ENCODE results near the gene CISD3. TPM values are rescaled to one million over a fixed set of nuclear protein-coding genes. Genes with fewer than 3 reads are reported as not detected.
A peak's percentile ranks its signal among the peaks of the same experiment; 100 is the strongest.

Gene CISD3
- total and polyA plus RNA-seq, 2 of the 8 experiments (the other 6 are each of a cell fraction or from before 2014, with no cell fraction given), result 9.4 to 11.1 TPM

DNA sequence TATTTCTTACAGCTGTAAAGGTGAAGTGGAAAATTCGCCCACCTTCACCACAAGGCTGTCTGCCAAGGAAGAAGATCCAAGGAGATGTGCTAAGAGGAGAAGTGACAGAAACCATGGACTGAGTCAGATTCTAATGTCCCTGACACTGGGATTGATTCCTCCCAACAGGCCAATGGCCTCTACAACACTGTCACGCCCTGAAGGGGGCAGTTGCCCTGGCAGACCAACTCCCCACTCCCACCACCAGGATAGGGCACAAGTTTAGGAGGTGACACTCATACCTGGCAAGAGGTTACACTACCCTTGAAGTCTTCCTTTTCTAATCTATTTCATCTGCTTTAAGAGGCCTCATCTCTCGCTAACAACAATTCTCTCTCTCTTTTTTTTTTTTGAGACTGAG is 53.1 kb downstream of the CISD3 start:
- Histone ChIP-seq H2AFZ (ENCODE audit: low read length) (no peak overlapping the region), H4K8ac (ENCODE audit: extremely low read depth, insufficient read depth, low read length) (no peak overlapping the region), H3K23ac (ENCODE audit: insufficient read length) (no peak overlapping the region), H3K27me3 (replicated peaks in 1 of 4; ENCODE audit: control insufficient read depth in 3 of 4, extremely low read depth in 1 of 4, insufficient read depth in 3 of 4, low read length in 3 of 4) (no peaks in the 10 kb centered on the region), H3K9ac (replicated peaks in 1 of 4; ENCODE audit: extremely low read depth in 1 of 4, low read depth in 3 of 4, low read length in 3 of 4) (no peak overlapping the region; a peak in 1 of 7 replicates), H2BK20ac (ENCODE audit: low read length) (no peak overlapping the region), H3K56ac (replicated peaks; ENCODE audit: insufficient read length, low read depth, low read length) (no peak overlapping the region), H3K4ac (replicated peaks; ENCODE audit: insufficient read length, low read depth, low read length) (no peak overlapping the region), H4K5ac (ENCODE audit: insufficient read length, low read depth, low read length) (no peak overlapping the region), H3K14ac (ENCODE audit: insufficient read length) (no peak overlapping the region), H2BK12ac (ENCODE audit: low read depth, low read length) (no peak overlapping the region), H3K79me1 (ENCODE audit: low read depth, low read length) (no peaks in the 10 kb centered on the region; the same call in 1 of the 2 replicates), H3K4me1 (replicated peaks in 1 of 4; ENCODE audit: control insufficient read depth in 3 of 4, insufficient read depth in 4 of 4, low read length in 3 of 4) (no peaks in the 10 kb centered on the region), H2BK120ac (replicated peaks; ENCODE audit: low read depth, low read length) (no peak overlapping the region), H2AK5ac (ENCODE audit: low read depth, low read length) (no peak overlapping the region), H2BK5ac (ENCODE audit: low read depth, low read length) (no peak overlapping the region), H3K4me3 (ENCODE audit: extremely low read depth in 1 of 4, insufficient read depth in 2 of 4, low read depth in 3 of 4, low read length in 4 of 4) (no peak overlapping the region), H3K18ac (ENCODE audit: extremely low read depth, low read length) (no peak overlapping the region), H3K36me3 (ENCODE audit: control insufficient read depth in 2 of 4, insufficient read depth in 4 of 4, low read length in 3 of 4) (peaks cover 17 to 78% (median 61%) of the 10 kb centered on the region in 4 experiments; a peak in 7 of 8 replicates), H3K4me2 (ENCODE audit: insufficient read depth in 1 of 2, low read depth in 2 of 2, low read length in 2 of 2) (no peak overlapping the region), H3K23me2 (ENCODE audit: low read depth, low read length) (no peaks in the 10 kb centered on the region), H4K91ac (replicated peaks; ENCODE audit: insufficient read length, low read length) (no peak overlapping the region), H2BK15ac (ENCODE audit: low read length) (no peak overlapping the region), H3K27ac (ENCODE audit: low read depth, low read length) (no peak overlapping the region), H3K79me2 (ENCODE audit: control insufficient read depth in 1 of 2, insufficient read depth in 2 of 2, low read length in 2 of 2) (no peaks in the 10 kb centered on the region), H4K20me1 (replicated peaks in 1 of 2; ENCODE audit: control insufficient read depth in 1 of 2, insufficient read depth in 2 of 2, low read length in 2 of 2) (peaks cover 0 to 12% of the 10 kb centered on the region in 2 experiments), H3K9me3 (ENCODE audit: insufficient read depth in 2 of 2, low read depth in 1 of 2, low read length in 1 of 2) (no peaks in the 10 kb centered on the region)
- DNase-seq (ENCODE audit: low read depth in 1 of 2, low spot score in 2 of 2) (no peak), FAIRE-seq (no peak)
- 94% methylated on average over 3 of the region's 3 CpGs; no CpG with 5 or more reads in 1 of the 2 experiments for WGBS, 2 experiments (ENCODE audit: extremely low coverage in 1 of 2, insufficient coverage in 1 of 2, insufficient read length in 1 of 2, insufficient replicate concordance in 2 of 2, low coverage in 1 of 2, low lambda C conversion rate in 2 of 2, missing lambda C conversion rate in 1 of 2)
- ChIA-PET CTCF (ENCODE audit: partially characterized antibody) (interaction anchor here (0.7 kb wide), 1 partner anchor 269 kb away, joined by 3 read pairs; no protein-coding TSS in a partner anchor), POLR2A (ENCODE audit: partially characterized antibody) (no interaction called here)
- no peak for TF ChIP-seq TCF12 (IDR thresholded peaks at IDR 0.05; ENCODE audit: low read depth, low read length)
- 0 out of 4 replicates have a peak, but pooled peaks of 1 of the 2 experiments have one; percentile 4 for TF ChIP-seq RAD21 (IDR thresholded peaks at IDR 0.05 in 1 of 2, conservative IDR thresholded peaks at IDR 0.05 in 1 of 2; ENCODE audit: low read depth in 2 of 2, low read length in 2 of 2)
- TF ChIP-seq, protein P1, sequence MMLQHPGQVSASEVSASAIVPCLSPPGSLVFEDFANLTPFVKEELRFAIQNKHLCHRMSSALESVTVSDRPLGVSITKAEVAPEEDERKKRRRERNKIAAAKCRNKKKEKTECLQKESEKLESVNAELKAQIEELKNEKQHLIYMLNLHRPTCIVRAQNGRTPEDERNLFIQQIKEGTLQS (IDR thresholded peaks at IDR 0.05; ENCODE audit: insufficient read depth, low read depth, low read length), result no peak
- TF ChIP-seq, protein P2, sequence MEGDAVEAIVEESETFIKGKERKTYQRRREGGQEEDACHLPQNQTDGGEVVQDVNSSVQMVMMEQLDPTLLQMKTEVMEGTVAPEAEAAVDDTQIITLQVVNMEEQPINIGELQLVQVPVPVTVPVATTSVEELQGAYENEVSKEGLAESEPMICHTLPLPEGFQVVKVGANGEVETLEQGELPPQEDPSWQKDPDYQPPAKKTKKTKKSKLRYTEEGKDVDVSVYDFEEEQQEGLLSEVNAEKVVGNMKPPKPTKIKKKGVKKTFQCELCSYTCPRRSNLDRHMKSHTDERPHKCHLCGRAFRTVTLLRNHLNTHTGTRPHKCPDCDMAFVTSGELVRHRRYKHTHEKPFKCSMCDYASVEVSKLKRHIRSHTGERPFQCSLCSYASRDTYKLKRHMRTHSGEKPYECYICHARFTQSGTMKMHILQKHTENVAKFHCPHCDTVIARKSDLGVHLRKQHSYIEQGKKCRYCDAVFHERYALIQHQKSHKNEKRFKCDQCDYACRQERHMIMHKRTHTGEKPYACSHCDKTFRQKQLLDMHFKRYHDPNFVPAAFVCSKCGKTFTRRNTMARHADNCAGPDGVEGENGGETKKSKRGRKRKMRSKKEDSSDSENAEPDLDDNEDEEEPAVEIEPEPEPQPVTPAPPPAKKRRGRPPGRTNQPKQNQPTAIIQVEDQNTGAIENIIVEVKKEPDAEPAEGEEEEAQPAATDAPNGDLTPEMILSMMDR (IDR thresholded peaks at IDR 0.05; ENCODE audit: control extremely low read depth in 1 of 3, insufficient read depth in 1 of 3, low read depth in 1 of 3, low read length in 3 of 3), result peak in 2 of 3 experiments; percentile 27 to 32; a peak in 3 of 4 replicates
- no peak for TF ChIP-seq RXRA (IDR thresholded peaks at IDR 0.05; ENCODE audit: insufficient read depth, low read depth, low read length)
- TF ChIP-seq SRF (IDR thresholded peaks at IDR 0.05; ENCODE audit: low read depth, low read length), result no peak
- no peak for TF ChIP-seq SIX5 (IDR thresholded peaks at IDR 0.05; ENCODE audit: low read depth, low read length)
- TF ChIP-seq MAFK (IDR thresholded peaks at IDR 0.05; ENCODE audit: low read depth, low read length), result no peak
- no peak for TF ChIP-seq POLR2AphosphoS5 (IDR thresholded peaks at IDR 0.05; ENCODE audit: low read depth, low read length)

All from H1 (cell line).